Stomach (tissue), 19 donors: ENCODE measurements around the gene SERPINB10. TPM values are rescaled to one million over a fixed set of nuclear protein-coding genes. Genes with fewer than 3 reads are reported as not detected.

ENCODE experiments used
- DNase-seq, 2 donors: peaks; one replicate each; pipeline versions ENCODE4 v3.0.0 to v3.0.0-alpha.2; 2013 to 2019
- H3K27ac ChIP-seq, 5 donors: fragments of 200-600 bp in 4 of 5; sonication (generic) in 4 of 5; one replicate each; pipeline ENCODE4 v1.5.1; 2013 to 2019; ENCODE audit warnings: mild to moderate bottlenecking in 1 of 5, moderate library complexity in 1 of 5
- H3K27me3 ChIP-seq, 3 donors: fragments of 200-600 bp; sonication (generic); one replicate each; pipeline ENCODE4 v1.5.1; 2017 to 2019; ENCODE audit warnings: mixed run types in 1 of 3
- H3K36me3 ChIP-seq, 4 donors: fragments of 200-600 bp; sonication (generic); 1 replicate in 3 of 4; 2 replicates in 1 of 4; pipeline ENCODE4 v1.5.1; 2016 to 2019
- H3K4me1 ChIP-seq, 4 donors: fragments of 200-600 bp; sonication (generic); one replicate each; pipeline ENCODE4 v1.5.1; 2016 to 2019
- H3K4me3 ChIP-seq, 4 donors: fragments of 200-600 bp; sonication (generic) in 3 of 4; one replicate each; pipeline ENCODE4 v1.5.1; 2016 to 2019; ENCODE audit warnings: mild to moderate bottlenecking in 1 of 4
- H3K9me3 ChIP-seq, 4 donors: fragments of 200-600 bp; sonication (generic); one replicate each; pipeline ENCODE4 v1.5.1; 2016 to 2019
- CTCF ChIP-seq, 7 experiments: fragments of 450-650 bp in 4 of 7; fragments of 200-600 bp in 3 of 7; sonication (generic) in 3 of 7; IDR thresholded peaks; one replicate each; pipeline ENCODE4 v1.5.1; 2016 to 2019; ENCODE audit warnings: antibody characterized with exemption in 7 of 7, control low read depth in 2 of 7, mild to moderate bottlenecking in 1 of 7
- EP300 ChIP-seq: sonication (generic); formaldehyde crosslinking; IDR thresholded peaks from one replicate; pipeline ENCODE4 v1.6.1; 2017; ENCODE audit warnings: antibody characterized with exemption
- POLR2A ChIP-seq, 4 donors: fragments of 450-650 bp; IDR thresholded peaks; one replicate each; pipeline ENCODE4 v1.6.1; 2016; ENCODE audit warnings: antibody characterized with exemption in 4 of 4, control low read depth in 2 of 4, mild to moderate bottlenecking in 1 of 4, moderate library complexity in 1 of 4
- POLR2AphosphoS5 ChIP-seq, 3 donors: sonication (generic); formaldehyde crosslinking; IDR thresholded peaks; one replicate each; pipeline ENCODE4 v1.6.1; 2016; ENCODE audit warnings: antibody characterized with exemption in 3 of 3
- WGBS, 5 donors: extraction: QIAGEN DNeasy Blood & Tissue Kit in 3 of 5; methylation state at CpG; one replicate each; pipeline versions ENCODE4 v1.1.5 to v1.1.7; 2013 to 2018; 5-methylcytosine and 5-hydroxymethylcytosine counted together
- intact Hi-C: fragments of 100-400 bp; cut with DNase I; formaldehyde crosslinking; loops from one replicate; pipeline ENCODE4 v1.15.1; 2023; ENCODE audit warnings: low total_unique reads
- long read RNA-seq, 10 donors: transcript quantifications; one replicate each; lab custom pipeline, GENCODE V29; 2026
- polyA plus RNA-seq, 3 donors: library from polyadenylated mRNA; stranded (reverse); fragments of 200-250 nt; gene quantifications; one replicate each; pipeline ENCODE4 v1.2.3, GENCODE V29; 2013
- total RNA-seq, 5 donors: library from RNA; depleted of rRNA; stranded (reverse); fragments of >200 nt; gene quantifications; one replicate each; pipeline versions ENCODE4 v1.1.0 to v1.2.3, GENCODE V29; 2014 to 2016
- donor health status: healthy with polysubstance abuse.
- donor health status: Bipolar disorder and iron deficiency.
- donor health status: healthy.

SERPINB10 gene
- total RNA-seq (under 1 TPM in 1 of 5 donors, not detected in 4; 0.73 TPM), polyA plus RNA-seq (under 1 TPM in 1 of 3 donors, not detected in 2; 0.10 TPM)
- long read RNA-seq, donor 1 = 0 reads
- long read RNA-seq, donor 2 = 0 reads
- long read RNA-seq, donor 3 = 0 reads
- long read RNA-seq, donor 4 = 0 reads
- long read RNA-seq, donor 5 = 0 reads
- long read RNA-seq, donor 6 = 0 reads
- long read RNA-seq, donor 7 = 0 reads
- long read RNA-seq, donor 8 = 0 reads
- long read RNA-seq, donor 9 = 0 reads
- long read RNA-seq, donor 10 = 0 reads

- Histone ChIP-seq H3K9me3 (no peaks in the 10 kb centered on the region), H3K36me3 (no peaks in the 10 kb centered on the region), H3K4me3 (no peak within 1 kb of the TSS), H3K27me3 (no peaks in the 10 kb centered on the region), H3K4me1 (no peaks in the 10 kb centered on the region), H3K27ac (no peak within 1 kb of the TSS)
- TF ChIP-seq POLR2A (IDR thresholded peaks at IDR 0.05) (no peak), POLR2AphosphoS5 (IDR thresholded peaks at IDR 0.05) (no peak), CTCF (IDR thresholded peaks at IDR 0.05) (no peak), EP300 (no peak)
- DNase-seq = no peak
- intact Hi-C loops = no loop called here
These were observed at the start of gene SERPINB10 for GRCh38 chr18:63907664-63908063. Gene SERPINB10 (plus strand): TSS chr18:63907958. CDS start chr18:63915511, 7,553 bp downstream.

GRCh38 chr18:63858456-63858855, 49.3 kb upstream of the SERPINB10 start:
- no peak overlapping the region for H3K4me3 ChIP-seq
- H3K36me3 ChIP-seq = no peaks in the 10 kb centered on the region
- WGBS, 5 donors = 35 to 72% (median 60%) methylated on average over 1 of the region's 1 CpG
- peaks cover 0 to 3% (median 0%) of the 10 kb centered on the region in 3 donors for H3K27me3 ChIP-seq
- no peaks in the 10 kb centered on the region for H3K4me1 ChIP-seq
- H3K27ac ChIP-seq = no peak overlapping the region
- DNase-seq = no peak
- H3K9me3 ChIP-seq = peaks cover 0 to 4% (median 0%) of the 10 kb centered on the region in 4 donors
- intact Hi-C loops = no loop called here
- TF ChIP-seq EP300 (no peak), POLR2A (IDR thresholded peaks at IDR 0.05) (no peak), POLR2AphosphoS5 (IDR thresholded peaks at IDR 0.05) (no peak), CTCF (IDR thresholded peaks at IDR 0.05) (no peak)

GRCh38 chr18:63859781-63860475, 47.8 kb upstream of the SERPINB10 start:
- peaks cover 0 to 2% (median 0%) of the 10 kb centered on the region in 4 donors for H3K9me3 ChIP-seq
- 80 to 91% (median 81%) methylated on average over 2 of the region's 2 CpGs for WGBS, 5 donors
- no peaks in the 10 kb centered on the region for H3K4me1 ChIP-seq
- H3K4me3 ChIP-seq = no peak overlapping the region
- no peak overlapping the region for H3K27ac ChIP-seq
- intact Hi-C loops = no loop called here
- H3K36me3 ChIP-seq = no peaks in the 10 kb centered on the region
- no peak for DNase-seq
- H3K27me3 ChIP-seq = peaks cover 0 to 3% (median 0%) of the 10 kb centered on the region in 3 donors
- no peak for TF ChIP-seq EP300
- TF ChIP-seq POLR2A (IDR thresholded peaks at IDR 0.05) = no peak
- TF ChIP-seq POLR2AphosphoS5 (IDR thresholded peaks at IDR 0.05) = no peak
- TF ChIP-seq CTCF (IDR thresholded peaks at IDR 0.05) = no peak

- WGBS, 5 donors = 55 to 80% (median 65%) methylated on average over 2 of the region's 2 CpGs
These were observed 47.2 kb upstream of the SERPINB10 start for GRCh38 chr18:63860531-63860930.

More at GRCh38 chr18:63860531-63860930, 47.2 kb upstream of the SERPINB10 start:
- intact Hi-C loops = no loop called here
- Histone ChIP-seq H3K9me3 (no peaks in the 10 kb centered on the region), H3K27ac (no peak overlapping the region), H3K4me1 (no peaks in the 10 kb centered on the region), H3K36me3 (no peaks in the 10 kb centered on the region), H3K27me3 (peaks cover 0 to 3% (median 0%) of the 10 kb centered on the region in 3 donors), H3K4me3 (no peak overlapping the region)
- DNase-seq = peak in 1 of 2 donors; percentile 16
- TF ChIP-seq POLR2AphosphoS5 (IDR thresholded peaks at IDR 0.05) = no peak
- TF ChIP-seq POLR2A (IDR thresholded peaks at IDR 0.05) = no peak
- no peak for TF ChIP-seq CTCF (IDR thresholded peaks at IDR 0.05)
- TF ChIP-seq EP300 = no peak
